Lower leg skin (tissue), 4 donors: Measurements from ENCODE around the gene JUP. TPM values are rescaled to one million over a fixed set of nuclear protein-coding genes. Genes with fewer than 3 reads are reported as not detected.

Experiments
- DNase-seq, 2 donors: peaks; one replicate each; pipeline ENCODE4 v3.0.0-alpha.2; 2019; ENCODE audit warnings: low spot score in 2 of 2
- H3K4me3 ChIP-seq: fragments of 200-600 bp; sonication (generic); 2 replicates; pipeline ENCODE4 v1.5.1; 2017; ENCODE audit warnings: mild to moderate bottlenecking, low read depth; ENCODE audit not compliant: poor library complexity, severe bottlenecking
- POLR2A ChIP-seq, 2 donors: fragments of 450-650 bp; IDR thresholded peaks; one replicate each; pipeline ENCODE4 v1.6.1; 2016 to 2017; ENCODE audit warnings: antibody characterized with exemption in 2 of 2, mild to moderate bottlenecking in 1 of 2, moderate library complexity in 1 of 2
- WGBS, 2 donors: methylation state at CpG; one replicate each; pipeline ENCODE4 v1.1.5; 2018; 5-methylcytosine and 5-hydroxymethylcytosine counted together
- intact Hi-C: fragments of 100-400 bp; cut with DNase I; formaldehyde crosslinking; loops from one replicate; pipeline ENCODE4 v1.15.0; 2023; ENCODE audit warnings: low total_unique reads
- total RNA-seq, 4 donors: library from RNA; depleted of rRNA; stranded (reverse); fragments of >200 nt; gene quantifications; one replicate each; pipeline ENCODE4 v1.1.0, GENCODE V29; 2016
- TF ChIP-seq, protein P1 (sequence below), 3 donors: fragments of 450-650 bp; IDR thresholded peaks; one replicate each; pipeline ENCODE4 v1.5.1; 2016; ENCODE audit warnings: antibody characterized with exemption in 3 of 3, mild to moderate bottlenecking in 3 of 3, moderate library complexity in 2 of 3

Gene JUP
- total RNA-seq, 4 donors from 2014 or later = 1,980 to 2,336 (median 2,116) TPM

DNA sequence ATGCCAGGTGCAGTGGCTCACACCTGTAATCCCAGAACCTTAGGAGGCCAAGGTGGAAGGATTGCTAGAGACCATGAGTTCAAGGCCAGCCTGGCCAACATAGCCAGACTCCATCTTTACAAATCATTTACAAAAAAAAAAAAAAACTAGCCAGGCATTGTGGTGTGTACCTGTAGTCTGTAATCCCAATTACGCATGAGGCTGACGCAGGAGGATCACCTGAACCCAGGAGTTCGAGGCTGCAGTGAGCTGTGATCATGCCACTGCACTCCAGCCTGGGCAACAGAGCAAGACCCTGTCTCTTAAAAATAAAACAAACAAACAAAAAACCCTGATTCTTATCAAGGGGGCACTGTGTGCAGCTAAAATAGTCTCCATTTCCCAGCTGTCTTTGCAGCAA is 35.2 kb downstream of the JUP start:
- intact Hi-C loops = no loop called here
- DNase-seq = no peak
- no peak overlapping the region for H3K4me3 ChIP-seq
- WGBS, 2 donors = 67 to 92% methylated on average over 3 of the region's 3 CpGs
- TF ChIP-seq, protein P1, sequence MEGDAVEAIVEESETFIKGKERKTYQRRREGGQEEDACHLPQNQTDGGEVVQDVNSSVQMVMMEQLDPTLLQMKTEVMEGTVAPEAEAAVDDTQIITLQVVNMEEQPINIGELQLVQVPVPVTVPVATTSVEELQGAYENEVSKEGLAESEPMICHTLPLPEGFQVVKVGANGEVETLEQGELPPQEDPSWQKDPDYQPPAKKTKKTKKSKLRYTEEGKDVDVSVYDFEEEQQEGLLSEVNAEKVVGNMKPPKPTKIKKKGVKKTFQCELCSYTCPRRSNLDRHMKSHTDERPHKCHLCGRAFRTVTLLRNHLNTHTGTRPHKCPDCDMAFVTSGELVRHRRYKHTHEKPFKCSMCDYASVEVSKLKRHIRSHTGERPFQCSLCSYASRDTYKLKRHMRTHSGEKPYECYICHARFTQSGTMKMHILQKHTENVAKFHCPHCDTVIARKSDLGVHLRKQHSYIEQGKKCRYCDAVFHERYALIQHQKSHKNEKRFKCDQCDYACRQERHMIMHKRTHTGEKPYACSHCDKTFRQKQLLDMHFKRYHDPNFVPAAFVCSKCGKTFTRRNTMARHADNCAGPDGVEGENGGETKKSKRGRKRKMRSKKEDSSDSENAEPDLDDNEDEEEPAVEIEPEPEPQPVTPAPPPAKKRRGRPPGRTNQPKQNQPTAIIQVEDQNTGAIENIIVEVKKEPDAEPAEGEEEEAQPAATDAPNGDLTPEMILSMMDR (IDR thresholded peaks at IDR 0.05) = no peak
- no peak for TF ChIP-seq POLR2A (IDR thresholded peaks at IDR 0.05)

DNA sequence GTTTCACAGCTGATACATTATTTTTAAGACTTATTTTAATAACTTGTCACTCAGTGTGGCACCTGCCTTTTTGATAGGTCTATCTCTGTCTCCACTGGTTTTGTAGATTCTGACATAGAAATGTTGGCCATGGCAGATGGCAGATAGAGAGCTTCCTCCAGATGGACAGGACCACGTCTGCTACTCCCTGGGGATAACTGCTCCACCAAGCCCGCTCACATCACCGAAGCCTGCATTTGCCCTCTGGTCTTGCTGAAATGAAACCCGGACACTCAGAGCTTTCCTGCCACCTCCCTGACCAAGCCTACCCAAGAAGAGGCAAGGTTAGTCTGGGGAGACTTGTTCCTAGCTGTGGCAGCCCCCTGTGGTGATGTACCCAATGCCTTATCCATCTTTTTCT is 35.6 kb downstream of the JUP start:
- 72 to 77% methylated on average over 4 of the region's 4 CpGs for WGBS, 2 donors

DNA sequence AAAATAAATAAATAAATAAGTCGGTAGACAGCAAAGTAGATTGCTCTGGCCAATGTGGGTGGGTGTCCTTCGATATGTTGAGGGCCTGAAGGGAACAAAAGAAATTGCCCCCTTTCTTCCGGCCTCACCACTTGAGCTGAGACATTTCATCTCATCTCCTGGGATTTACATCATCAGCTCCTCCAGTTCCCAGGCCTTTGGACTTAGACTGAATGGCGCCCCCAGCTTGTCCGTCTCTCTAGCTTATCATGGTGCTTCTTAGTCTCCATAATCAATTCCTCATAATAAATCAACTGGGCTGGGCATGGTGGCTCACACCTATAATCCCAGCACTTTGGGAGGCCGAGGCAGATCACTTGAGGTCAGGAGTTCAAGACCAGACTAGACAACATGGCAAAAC is 38.2 kb downstream of the JUP start:
- no peak overlapping the region for H3K4me3 ChIP-seq
- 83 to 84% methylated on average over 6 of the region's 6 CpGs for WGBS, 2 donors
- no peak for DNase-seq
- intact Hi-C loops = no loop called here
- TF ChIP-seq, protein P1 (IDR thresholded peaks at IDR 0.05) = no peak
- no peak for TF ChIP-seq POLR2A (IDR thresholded peaks at IDR 0.05)

More for the DNA sequence above, 35.6 kb downstream of the JUP start:
- TF ChIP-seq POLR2A (IDR thresholded peaks at IDR 0.05) = no peak
- TF ChIP-seq, protein P1 (IDR thresholded peaks at IDR 0.05) = no peak
- no peak overlapping the region for H3K4me3 ChIP-seq
- DNase-seq = no peak
- intact Hi-C loops = no loop called here

DNA sequence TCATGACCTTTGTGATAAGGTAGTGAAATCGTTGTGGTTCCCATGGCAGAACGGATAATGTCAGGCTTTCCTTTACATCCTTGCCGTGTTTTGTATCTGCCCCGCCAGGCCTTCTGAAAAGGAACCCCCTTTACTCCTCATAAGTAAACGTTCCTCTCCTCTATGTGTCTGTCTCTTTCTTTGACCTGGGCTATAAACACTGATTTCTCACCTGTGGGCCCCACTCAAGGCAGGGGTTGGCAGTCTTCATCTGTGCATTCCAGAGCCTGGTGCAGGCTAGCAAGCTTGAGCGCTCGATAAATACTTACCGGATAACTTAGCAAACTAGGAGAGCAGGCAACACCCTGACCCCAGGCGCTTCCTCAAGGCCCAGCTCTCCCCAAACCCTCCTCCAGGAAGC is 44.8 kb downstream of the JUP start:
- intact Hi-C loops = no loop called here
- TF ChIP-seq, protein P1 (IDR thresholded peaks at IDR 0.05) = no peak
- no peak for TF ChIP-seq POLR2A (IDR thresholded peaks at IDR 0.05)
- DNase-seq = no peak
- no peak overlapping the region for H3K4me3 ChIP-seq
- 70 to 71% methylated on average over 9 of the region's 9 CpGs for WGBS, 2 donors

DNA sequence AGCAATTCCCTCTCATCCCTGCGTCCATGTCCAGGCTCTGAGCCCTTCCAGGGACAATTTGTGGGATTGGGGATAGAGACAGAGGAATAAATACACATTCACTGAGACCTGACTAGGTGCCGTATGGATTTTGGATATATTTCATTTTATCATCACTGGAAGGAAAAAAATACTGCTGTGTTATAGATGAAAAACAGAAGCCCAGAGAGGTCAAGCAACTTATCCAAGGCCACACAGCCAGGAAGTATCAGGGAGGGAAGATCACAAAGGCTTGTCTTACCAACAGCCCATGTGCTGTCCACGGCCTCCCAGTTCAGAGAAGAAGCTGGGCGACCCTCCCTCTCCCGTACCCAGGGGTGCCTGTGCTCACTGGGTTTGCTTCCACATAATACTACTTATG is 46.0 kb downstream of the JUP start:
- WGBS, 2 donors = 89 to 91% methylated on average over 5 of the region's 5 CpGs
- no peak overlapping the region for H3K4me3 ChIP-seq
- no peak for TF ChIP-seq POLR2A (IDR thresholded peaks at IDR 0.05)
- TF ChIP-seq, protein P1 (IDR thresholded peaks at IDR 0.05) = no peak
- no peak for DNase-seq
- intact Hi-C loops = no loop called here

DNA sequence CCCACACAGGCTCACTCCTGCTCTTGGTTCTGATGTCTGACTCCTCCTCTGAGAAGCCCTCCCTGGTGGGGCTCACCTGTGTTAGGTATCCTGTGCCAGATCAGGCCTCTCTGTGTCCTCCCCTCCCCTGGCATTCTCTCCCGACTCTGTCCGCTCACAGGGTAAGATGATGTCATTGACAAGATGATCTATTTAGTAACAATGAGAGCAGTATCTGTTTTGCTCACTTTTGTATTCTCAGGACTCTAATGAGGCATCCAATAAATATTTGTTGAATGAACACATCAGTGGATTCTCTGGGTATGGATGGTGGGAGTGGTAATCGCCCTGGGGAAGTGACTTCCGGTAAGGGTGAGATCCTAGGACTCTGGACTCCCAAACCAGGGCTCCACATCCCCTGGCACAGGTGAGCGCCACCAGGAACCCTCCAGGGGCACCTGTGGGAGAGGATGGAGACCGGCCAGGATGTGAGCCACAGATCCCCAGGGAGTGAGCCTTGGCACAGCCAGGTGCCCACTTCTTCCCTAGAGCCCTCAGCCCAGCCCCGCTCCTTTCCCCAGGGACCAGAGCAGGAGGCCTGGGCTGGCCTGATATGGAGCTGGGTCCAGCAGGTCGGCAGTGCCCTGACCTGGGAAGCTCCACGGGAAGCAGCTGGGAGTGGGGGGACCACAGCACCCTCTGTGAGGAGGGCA is 46.7 kb downstream of the JUP start:
- 58 to 62% methylated on average over 6 to 8 of the region's 9 CpGs for WGBS, 2 donors
- DNase-seq = no peak
- no peak for TF ChIP-seq POLR2A (IDR thresholded peaks at IDR 0.05)
- TF ChIP-seq, protein P1 (IDR thresholded peaks at IDR 0.05) = no peak
- intact Hi-C loops = no loop called here
- H3K4me3 ChIP-seq = no peak overlapping the region
